Endothelial cell of umbilical vein (primary cell): ENCODE results near the gene LCLAT1. TPM values are rescaled to one million over a fixed set of nuclear protein-coding genes. Genes with fewer than 3 reads are reported as not detected.

ENCODE experiments used
- BruUV-seq: library from RNA; stranded (reverse); fragments of 400-500 nt; replicated peaks from 2 replicates; lab custom pipeline; 2021; lab: Mats Ljungman, UMichigan
- CTCF ChIA-PET: fragments of 300-600, 350-600 bp; sonication (Branson Sonifier 250); formaldehyde crosslinking; loops from one replicate; lab custom pipeline; 2021; ENCODE audit warnings: antibody characterized with exemption, inconsistent platforms; lab: Charles Lee
- POLR2A ChIA-PET: fragments of 300-600, 350-600 bp; sonication (Branson Sonifier 250); formaldehyde crosslinking; loops from one replicate; lab custom pipeline; 2021; ENCODE audit warnings: antibody characterized with exemption, inconsistent platforms; lab: Charles Lee
- DNase-seq: peaks from one replicate; pipeline ENCODE4 v3.0.0-alpha.2; 2011; ENCODE audit warnings: low read depth, low spot score
- FAIRE-seq: peaks from 2 replicates; lab custom pipeline; 2011; peaks lifted over from hg19 to GRCh38; lab: Jason Lieb, UNC
- H2AFZ ChIP-seq: 2 replicates; pipeline ENCODE4 v1.6.0; 2012; ENCODE audit warnings: low read depth, low read length, control low read depth, inconsistent platforms
- H3K27ac ChIP-seq: 2 replicates; pipeline ENCODE4 v1.5.1; 2011; ENCODE audit warnings: low read depth, mild to moderate bottlenecking, control low read depth, low read length, moderate library complexity; ENCODE audit not compliant: insufficient read depth
- H3K27me3 ChIP-seq, 2 experiments: 2 replicates each; pipeline versions ENCODE4 v1.6.0 to v1.6.1; 2011; ENCODE audit warnings: low read length in 2 of 2, mixed read lengths in 1 of 2; ENCODE audit not compliant: control insufficient read depth in 2 of 2, insufficient read depth in 2 of 2
- H3K36me3 ChIP-seq, 2 experiments: 2 replicates in 1 of 2; 3 replicates in 1 of 2; pipeline ENCODE4 v1.5.1; 2011; ENCODE audit warnings: low read length in 2 of 2, mild to moderate bottlenecking in 1 of 2, moderate library complexity in 1 of 2; ENCODE audit not compliant: control insufficient read depth in 2 of 2, insufficient read depth in 2 of 2; ENCODE audit errors: extremely low read depth in 1 of 2
- H3K4me1 ChIP-seq: 3 replicates; pipeline ENCODE4 v1.5.1; 2011; ENCODE audit warnings: mild to moderate bottlenecking, low read length; ENCODE audit not compliant: control insufficient read depth, insufficient read depth; ENCODE audit errors: extremely low read depth
- H3K4me2 ChIP-seq: 2 replicates; pipeline ENCODE4 v1.6.1; 2011; ENCODE audit warnings: low read length, control low read depth, mixed read lengths; ENCODE audit not compliant: insufficient read depth
- H3K4me3 ChIP-seq, 3 experiments: fragments of 200-600 bp in 1 of 3; sonication (generic), shearing (Covaris generic) in 1 of 3; replicated peaks in 1 of 3; 2 replicates each; pipeline ENCODE4 v1.5.1; 2011 to 2016; ENCODE audit warnings: control low read depth in 3 of 3, low read length in 3 of 3, mild to moderate bottlenecking in 2 of 3, inconsistent platforms in 1 of 3, low read depth in 1 of 3, moderate library complexity in 1 of 3; ENCODE audit not compliant: insufficient read depth in 1 of 3
- H3K79me2 ChIP-seq: 2 replicates; pipeline ENCODE4 v1.6.0; 2012; ENCODE audit warnings: low read length, inconsistent platforms; ENCODE audit not compliant: control insufficient read depth, insufficient read depth
- H3K9ac ChIP-seq: replicated peaks from 2 replicates; pipeline ENCODE3; 2011; ENCODE audit warnings: low read length, control low read depth; ENCODE audit not compliant: insufficient read depth; ENCODE audit errors: extremely low read depth
- H3K9me1 ChIP-seq: replicated peaks from 3 replicates; pipeline ENCODE4 v1.6.0; 2011; ENCODE audit warnings: mild to moderate bottlenecking, low read length; ENCODE audit not compliant: control insufficient read depth, insufficient read depth; ENCODE audit errors: extremely low read depth
- H3K9me3 ChIP-seq: replicated peaks from 2 replicates; pipeline ENCODE4 v1.5.1; 2012; ENCODE audit warnings: low read length, inconsistent platforms; ENCODE audit not compliant: control insufficient read depth, insufficient read depth
- H4K20me1 ChIP-seq: replicated peaks from 2 replicates; pipeline ENCODE3; 2011; ENCODE audit warnings: mild to moderate bottlenecking, low read length; ENCODE audit not compliant: control insufficient read depth, insufficient read depth; ENCODE audit errors: extremely low read depth
- FOS ChIP-seq: IDR thresholded peaks from 2 replicates; pipeline ENCODE4 v1.6.1; 2011; ENCODE audit warnings: mild to moderate bottlenecking, low read length, moderate library complexity, borderline replicate concordance; ENCODE audit not compliant: insufficient read depth
- GATA2 ChIP-seq: IDR thresholded peaks from 2 replicates; pipeline ENCODE4 v1.7.0; 2011; ENCODE audit warnings: low read depth, mild to moderate bottlenecking, moderate library complexity, mixed read lengths, low read length; ENCODE audit not compliant: insufficient read length, insufficient read depth
- MAX ChIP-seq: IDR thresholded peaks from 2 replicates; pipeline ENCODE4 v1.6.1; 2011; ENCODE audit not compliant: insufficient read depth, insufficient read length
- MYC ChIP-seq: IDR thresholded peaks from one replicate; pipeline ENCODE4 v1.6.1; 2011; ENCODE audit warnings: mild to moderate bottlenecking, low read depth, low read length
- POLR2A ChIP-seq: IDR thresholded peaks from 2 replicates; pipeline ENCODE4 v1.6.1; 2012; ENCODE audit warnings: low read depth, mild to moderate bottlenecking, control low read depth, low read length
- POLR2AphosphoS5 ChIP-seq: IDR thresholded peaks from 2 replicates; pipeline ENCODE4 v1.6.1; 2012; ENCODE audit warnings: low read depth, mild to moderate bottlenecking, control low read depth, low read length, moderate library complexity; ENCODE audit not compliant: insufficient read depth
- dilution Hi-C: fragments of 300-500 bp; cut with MboI; formaldehyde crosslinking; loops from one replicate; pipeline ENCODE4 v1.15.0; 2019; ENCODE audit warnings: low sequenced_read_pairs; ENCODE audit not compliant: extremely low pct_ligation_motif_present
- intact Hi-C: fragments of 100-400 bp; cut with micrococcal nuclease; formaldehyde crosslinking; loops from one replicate; pipeline ENCODE4 v1.10.0; 2022
- polyA plus RNA-seq, 4 experiments: library from polyadenylated mRNA; depleted of rRNA in 3 of 4; stranded (reverse) in 3 of 4; unstranded in 1 of 4; fragments of >200 nt; gene quantifications; 2 replicates each; pipeline versions ENCODE4 v1.2.1 to v1.2.3, GENCODE V29; 2011 to 2012; ENCODE audit warnings: missing spikeins in 1 of 4
- total RNA-seq: library from RNA; stranded (reverse); gene quantifications from 2 replicates; pipeline ENCODE4 v1.2.3, GENCODE V29; 2021

The LCLAT1 gene
- total and polyA plus RNA-seq, 2 donors (not counting 3 experiments of a cell fraction or from before 2014, with no cell fraction given), result 6.1 to 20.8 TPM

GRCh38 chr2:30549096-30549495 is 102.0 kb downstream of the LCLAT1 start:
- Histone ChIP-seq H3K27me3 (no peaks in the 10 kb centered on the region), H3K4me1 (no peaks in the 10 kb centered on the region), H3K4me3 (no peak overlapping the region), H2AFZ (no peak overlapping the region), H3K9ac (no peak overlapping the region), H3K79me2 (no peaks in the 10 kb centered on the region), H3K4me2 (no peak overlapping the region), H3K36me3 (no peaks in the 10 kb centered on the region), H3K27ac (no peak overlapping the region), H4K20me1 (no peaks in the 10 kb centered on the region), H3K9me3 (no peaks in the 10 kb centered on the region), H3K9me1 (no peaks in the 10 kb centered on the region)
- DNase-seq (no peak), FAIRE-seq (no peak)
- ChIA-PET POLR2A (no interaction called here), CTCF (interaction anchor here (1.1 to 1.4 kb wide), 2 partner anchors 21 to 42 kb away, joined by 3 read pairs; no protein-coding TSS in a partner anchor)
- no TSS peak for BruUV-seq
- no peak for TF ChIP-seq POLR2AphosphoS5
- TF ChIP-seq MYC, result no peak
- no peak for TF ChIP-seq MAX
- no peak for TF ChIP-seq GATA2
- TF ChIP-seq POLR2A, result no peak
- dilution Hi-C loops, result no loop called here
- intact Hi-C loops, result no loop called here

- Histone ChIP-seq H3K27me3 (no peaks in the 10 kb centered on the region), H3K79me2 (no peaks in the 10 kb centered on the region), H3K9me1 (no peaks in the 10 kb centered on the region), H3K27ac (no peak overlapping the region), H3K9ac (no peak overlapping the region), H3K4me2 (no peak overlapping the region), H3K4me1 (no peaks in the 10 kb centered on the region), H2AFZ (no peak overlapping the region), H3K9me3 (no peaks in the 10 kb centered on the region), H3K36me3 (no peaks in the 10 kb centered on the region), H4K20me1 (no peaks in the 10 kb centered on the region), H3K4me3 (no peak overlapping the region)
- no peak for DNase-seq
- FAIRE-seq, result no peak
- ChIA-PET POLR2A (no interaction called here), CTCF (no interaction called here)
- BruUV-seq, result no TSS peak
- intact Hi-C loops (no loop called here), dilution Hi-C loops (no loop called here)
- TF ChIP-seq GATA2, result no peak
- no peak for TF ChIP-seq FOS
- TF ChIP-seq POLR2A, result no peak
Measured at GRCh38 chr2:30559544-30560275, 112.7 kb downstream of the LCLAT1 start.
